ENCODE results near the gene PIM2. TPM values are rescaled to one million over a fixed set of nuclear protein-coding genes. Genes with fewer than 3 reads are reported as not detected.

Gene PIM2
- total and polyA plus RNA-seq, 9 of the 15 experiments (the other 6 are each of a cell fraction or from before 2014, with no cell fraction given), result 67.6 to 191 (median 108) TPM

DNA sequence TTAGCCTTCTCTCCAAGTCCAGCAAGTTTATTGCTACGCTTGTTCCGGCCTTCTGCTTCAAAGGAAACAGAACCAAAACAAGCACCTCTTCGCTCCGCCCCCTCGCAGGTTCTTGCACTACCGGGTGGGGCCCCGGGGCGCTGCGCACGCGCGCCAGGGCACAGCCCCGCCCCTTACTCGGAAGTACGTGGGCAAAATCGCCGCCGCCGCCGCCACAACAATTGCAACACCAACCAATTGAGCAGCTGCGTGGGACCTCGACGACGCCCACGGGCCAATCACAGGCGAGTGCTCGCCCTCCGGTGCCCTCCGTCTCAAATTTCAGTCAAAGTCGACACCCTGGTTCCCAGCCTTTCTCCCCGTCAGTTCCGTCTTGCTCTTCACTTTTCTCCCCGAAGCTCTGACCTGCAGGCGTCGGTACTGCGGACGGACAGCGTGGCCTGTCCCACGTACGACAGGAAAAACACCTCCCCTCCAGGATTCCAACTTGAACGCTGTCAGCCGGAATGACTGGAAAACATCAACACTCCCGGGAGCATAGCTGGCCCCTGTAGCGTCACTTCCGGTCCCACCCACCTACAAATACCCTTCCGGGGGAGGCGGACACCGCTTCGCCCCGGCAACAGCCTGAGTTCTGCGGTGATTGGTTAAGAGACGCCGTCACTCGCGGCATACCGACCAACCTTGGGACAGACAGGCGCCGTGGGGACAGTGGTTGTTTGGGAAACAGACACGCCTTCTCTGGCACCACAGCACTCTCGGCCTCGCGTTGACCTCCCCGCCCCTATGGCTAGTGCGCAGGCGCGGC lies 39.2 kb upstream of the PIM2 start (continued):
- no peak for TF ChIP-seq TEAD1 (CRISPR knock-in tag; IDR thresholded peaks at IDR 0.05)
- no peak for TF ChIP-seq CCAR2 (IDR thresholded peaks at IDR 0.05; ENCODE audit: low read depth, low read length)
- TF ChIP-seq ZNF253 (CRISPR knock-in tag; conservative IDR thresholded peaks at IDR 0.05), result no peak
- TF ChIP-seq ZNF134 (CRISPR knock-in tag; conservative IDR thresholded peaks at IDR 0.05), result no peak
- TF ChIP-seq POU5F1 (IDR thresholded peaks at IDR 0.05; ENCODE audit: borderline replicate concordance, low read depth, low read length, partially characterized antibody), result no peak
- no peak for TF ChIP-seq IRF9 (tag; IDR thresholded peaks at IDR 0.05)
- TF ChIP-seq ZNF324 (CRISPR knock-in tag; IDR thresholded peaks at IDR 0.05), result no peak
- no peak for TF ChIP-seq MYBL2 (IDR thresholded peaks at IDR 0.05; ENCODE audit: low read depth)
- no peak for TF ChIP-seq MYBL2 (CRISPR knock-in tag; IDR thresholded peaks at IDR 0.05; ENCODE audit: borderline replicate concordance)
- TF ChIP-seq ZNF830 (CRISPR knock-in tag; IDR thresholded peaks at IDR 0.05), result no peak
- TF ChIP-seq, protein P1, sequence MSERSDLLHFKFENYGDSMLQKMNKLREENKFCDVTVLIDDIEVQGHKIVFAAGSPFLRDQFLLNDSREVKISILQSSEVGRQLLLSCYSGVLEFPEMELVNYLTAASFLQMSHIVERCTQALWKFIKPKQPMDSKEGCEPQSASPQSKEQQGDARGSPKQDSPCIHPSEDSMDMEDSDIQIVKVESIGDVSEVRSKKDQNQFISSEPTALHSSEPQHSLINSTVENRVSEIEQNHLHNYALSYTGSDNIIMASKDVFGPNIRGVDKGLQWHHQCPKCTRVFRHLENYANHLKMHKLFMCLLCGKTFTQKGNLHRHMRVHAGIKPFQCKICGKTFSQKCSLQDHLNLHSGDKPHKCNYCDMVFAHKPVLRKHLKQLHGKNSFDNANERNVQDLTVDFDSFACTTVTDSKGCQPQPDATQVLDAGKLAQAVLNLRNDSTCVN (CRISPR knock-in tag; IDR thresholded peaks at IDR 0.05), result no peak
- TF ChIP-seq SNIP1 (IDR thresholded peaks at IDR 0.05; ENCODE audit: low read depth), result no peak
- peak in 1 of 2 experiments; percentile 61 for TF ChIP-seq E2F6 (IDR thresholded peaks at IDR 0.05; ENCODE audit: borderline replicate concordance in 1 of 2, extremely low read depth in 1 of 2, insufficient read depth in 1 of 2, insufficient read length in 1 of 2, low read depth in 1 of 2, low read length in 1 of 2, poor library complexity in 1 of 2, severe bottlenecking in 1 of 2)
- no peak for TF ChIP-seq SMARCA5 (IDR thresholded peaks at IDR 0.05)
- no peak for TF ChIP-seq ZNF668 (CRISPR knock-in tag; IDR thresholded peaks at IDR 0.05)
- peak; percentile 72 for TF ChIP-seq SP2 (IDR thresholded peaks at IDR 0.05; ENCODE audit: extremely low read depth, low read depth, low read length, poor library complexity, severe bottlenecking)
- no peak for TF ChIP-seq RNF219 (CRISPR knock-in tag; IDR thresholded peaks at IDR 0.05)
- peak; percentile 31 for TF ChIP-seq PML (IDR thresholded peaks at IDR 0.05; ENCODE audit: low read length)
- TF ChIP-seq ZNF174 (CRISPR knock-in tag; IDR thresholded peaks at IDR 0.05), result no peak
- TF ChIP-seq SNRNP70 (optimal IDR thresholded peaks at IDR 0.05; ENCODE audit: low read depth, low read length), result no peak
- TF ChIP-seq BRCA1 (IDR thresholded peaks at IDR 0.05), result no peak
- no peak for TF ChIP-seq BRCA1 (CRISPR knock-in tag; IDR thresholded peaks at IDR 0.05)
- TF ChIP-seq HCFC1 (IDR thresholded peaks at IDR 0.05; ENCODE audit: low read depth, low read length), result peak; percentile 4
- peak; percentile 74 for TF ChIP-seq SP1 (CRISPR knock-in tag; IDR thresholded peaks at IDR 0.05)
- TF ChIP-seq MYNN (IDR thresholded peaks at IDR 0.05), result no peak
- TF ChIP-seq MYNN (CRISPR knock-in tag; IDR thresholded peaks at IDR 0.05), result no peak

All from K562 (cell line).